Body of pancreas (tissue), 4 donors: ENCODE data around the gene P4HA3. TPM values are rescaled to one million over a fixed set of nuclear protein-coding genes. Genes with fewer than 3 reads are reported as not detected.

Experiments
- ATAC-seq: fragments of 150-250 bp; one replicate; pipeline ENCODE4 v1.9.1; 2016
- DNase-seq, 4 donors: peaks; one replicate each; pipeline ENCODE4 v3.0.0-alpha.2; 2019
- H3K27ac ChIP-seq, 4 donors: fragments of 200-600 bp; sonication (generic); 1 replicate in 3 of 4; 2 replicates in 1 of 4; pipeline versions ENCODE4 v1.5.1 to v1.6.1; 2016 to 2019; ENCODE audit warnings: mild to moderate bottlenecking in 1 of 4, mixed read lengths in 1 of 4, moderate library complexity in 1 of 4
- H3K27me3 ChIP-seq, 2 donors: fragments of 200-600 bp; sonication (generic); one replicate each; pipeline ENCODE4 v1.6.0; 2016; ENCODE audit warnings: mild to moderate bottlenecking in 1 of 2
- H3K36me3 ChIP-seq, 2 donors: fragments of 200-600 bp; sonication (generic); replicated peaks in 1 of 2; 2 replicates each; pipeline ENCODE4 v1.5.1; 2016; ENCODE audit warnings: low read depth in 2 of 2; ENCODE audit not compliant: insufficient read depth in 1 of 2
- H3K4me1 ChIP-seq: fragments of 200-600 bp; sonication (generic); one replicate; pipeline ENCODE4 v1.6.0; 2016
- H3K4me3 ChIP-seq, 2 donors: fragments of 200-600 bp; sonication (generic); 1 replicate in 1 of 2; 2 replicates in 1 of 2; pipeline ENCODE4 v1.5.1; 2016 to 2019
- H3K9me3 ChIP-seq, 3 donors: fragments of 200-600 bp; sonication (generic); 1 replicate in 2 of 3; 2 replicates in 1 of 3; pipeline ENCODE4 v1.5.1; 2016
- CTCF ChIP-seq, 7 experiments: fragments of 450-650 bp in 4 of 7; fragments of 200-600 bp in 3 of 7; sonication (generic) in 3 of 7; IDR thresholded peaks; one replicate each; pipeline ENCODE4 v1.5.1; 2016 to 2019; ENCODE audit warnings: antibody characterized with exemption in 7 of 7
- POLR2A ChIP-seq, 3 donors: fragments of 450-650 bp; IDR thresholded peaks; one replicate each; pipeline ENCODE4 v1.6.1; 2016; ENCODE audit warnings: antibody characterized with exemption in 3 of 3, mild to moderate bottlenecking in 2 of 3
- WGBS, 2 donors: methylation state at CpG; one replicate each; pipeline ENCODE4 v1.1.5; 2017; 5-methylcytosine and 5-hydroxymethylcytosine counted together
- intact Hi-C: fragments of 100-400 bp; cut with DNase I; formaldehyde crosslinking; loops from one replicate; pipeline ENCODE4 v1.15.1; 2023
- small RNA-seq: library from RNA; depleted of rRNA; stranded (forward); fragments of <200 nt; gene quantifications from one replicate; pipeline ENCODE3, GENCODE V24; 2016
- total RNA-seq, 2 donors: library from RNA; depleted of rRNA; stranded (reverse); fragments of >200 nt; gene quantifications; one replicate each; pipeline ENCODE4 v1.1.0, GENCODE V29; 2016

The P4HA3 gene
- total RNA-seq, 2 donors from 2014 or later = not detected

GRCh38 chr11:74221816-74222215 is 89.6 kb downstream of the P4HA3 start:
- H3K36me3 ChIP-seq = peaks cover 0 to 4% of the 10 kb centered on the region in 2 donors
- no peak for DNase-seq
- ATAC-seq = no peak
- TF ChIP-seq CTCF (IDR thresholded peaks at IDR 0.05) (no peak), POLR2A (IDR thresholded peaks at IDR 0.05) (no peak)
- WGBS, 2 donors = 61 to 73% methylated on average over 1 of the region's 1 CpG
- no peaks in the 10 kb centered on the region for H3K9me3 ChIP-seq
- H3K4me3 ChIP-seq = no peak overlapping the region
- intact Hi-C loops = no loop called here
- peaks cover 14% of the 10 kb centered on the region for H3K4me1 ChIP-seq
- H3K27ac ChIP-seq = no peak overlapping the region
- no peaks in the 10 kb centered on the region for H3K27me3 ChIP-seq

GRCh38 chr11:74220376-74220775 is 91.1 kb downstream of the P4HA3 start:
- TF ChIP-seq CTCF (IDR thresholded peaks at IDR 0.05) (no peak), POLR2A (IDR thresholded peaks at IDR 0.05) (no peak)
- Histone ChIP-seq H3K9me3 (no peaks in the 10 kb centered on the region), H3K36me3 (peaks cover 0 to under 1% of the 10 kb centered on the region in 2 donors), H3K4me3 (no peak overlapping the region), H3K27me3 (no peaks in the 10 kb centered on the region), H3K27ac (peak overlapping the region in 1 of 4 donors; percentile 4), H3K4me1 (peaks cover 14% of the 10 kb centered on the region)
- intact Hi-C loops = no loop called here
- ATAC-seq (peak; percentile 73), DNase-seq (peak in 1 of 4 donors; percentile 6)
- WGBS, 2 donors = 25 to 36% methylated on average over 1 of the region's 1 CpG

Small RNA genes lying within 50 kb of the gene (small RNA-seq; reads per million reads assigned to genes)
- not detected for gene RF00409

Other genes with a start within 250 kb of the P4HA3 start
- 10 to 100 TPM; 12.2 to 31.6 TPM for gene C2CD3, start 140.6 kb downstream of the P4HA3 start, total RNA-seq
- gene PPME1, start 140.4 kb downstream of the P4HA3 start, total RNA-seq = 10 to 100 TPM; 10.9 to 12.9 TPM
- 1 to 10 TPM in 1 of 2 donors, under 1 TPM in 1; 0.66 to 5.2 TPM for gene PGM2L1, start 86.8 kb upstream of the P4HA3 start, total RNA-seq
- 10 to 100 TPM in 1 of 2 donors, 1 to 10 TPM in 1; 7.6 to 10.9 TPM for gene KCNE3, start 155.9 kb upstream of the P4HA3 start, total RNA-seq
- 10 to 100 TPM in 1 of 2 donors, 1 to 10 TPM in 1; 1.3 to 20.8 TPM for gene LIPT2, start 182.1 kb upstream of the P4HA3 start, total RNA-seq